ENCODE data around the gene CAPNS2. TPM values are rescaled to one million over a fixed set of nuclear protein-coding genes. Genes with fewer than 3 reads are reported as not detected.

The CAPNS2 gene
- not detected in 2 replicates for total RNA-seq (2014; rRNA removed; shearing (Covaris generic); ENCODE audit: low replicate concordance)

- in situ Hi-C loops (cut with HindIII; ENCODE audit: low pct_unique_long_range_greater_than_20kb, low sequenced_read_pairs) = no loop called here
- no peak for DNase-seq (ENCODE audit: low read depth)
Measured at GRCh38 chr16:55566432-55567175, at the start of gene CAPNS2. CAPNS2 (plus strand) TSS chr16:55566684; CDS start chr16:55566757, 73 bp downstream.

DNA sequence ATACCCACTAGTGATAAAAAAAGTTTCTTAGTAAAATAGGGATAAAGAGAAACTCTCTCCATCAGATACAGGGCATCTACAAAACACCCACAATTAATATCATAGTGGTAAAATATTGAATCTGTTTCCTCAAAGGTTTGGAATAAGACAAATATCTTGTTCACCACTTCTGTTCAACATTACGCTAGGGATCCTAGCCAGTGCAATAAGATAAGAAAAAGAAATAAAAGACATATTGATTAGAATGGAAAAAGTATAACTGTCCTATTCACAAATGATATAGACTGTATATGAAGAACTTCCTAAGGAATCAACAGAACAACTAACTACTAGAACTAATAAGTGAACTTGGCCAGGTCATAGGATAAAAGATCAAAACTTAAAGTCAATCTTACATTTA is 44.7 kb upstream of the CAPNS2 start:
- no peak for DNase-seq (ENCODE audit: low read depth)
- in situ Hi-C loops (cut with HindIII; ENCODE audit: low pct_unique_long_range_greater_than_20kb, low sequenced_read_pairs) = no loop called here

DNA sequence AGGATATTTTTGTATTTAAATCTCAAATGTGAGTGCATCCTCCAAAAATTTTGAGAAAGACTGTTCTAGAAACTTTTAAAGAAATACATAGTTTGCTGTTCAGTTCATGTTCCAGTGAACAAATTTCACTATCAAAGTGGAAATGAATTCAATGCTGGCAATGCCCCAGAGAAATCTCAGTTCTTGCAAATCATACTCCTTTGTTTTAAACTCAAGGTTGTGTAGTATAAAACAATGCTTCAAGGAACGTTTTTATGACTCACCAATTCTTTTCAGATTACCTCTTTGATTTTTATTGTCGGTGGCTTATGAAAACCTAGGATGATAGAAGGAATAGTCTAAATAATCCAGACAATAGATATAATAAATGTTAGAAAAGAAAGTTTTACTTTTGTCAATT is 40.0 kb upstream of the CAPNS2 start:
- no peak for DNase-seq (ENCODE audit: low read depth)
- in situ Hi-C loops (cut with HindIII; ENCODE audit: low pct_unique_long_range_greater_than_20kb, low sequenced_read_pairs) = no loop called here

DNA sequence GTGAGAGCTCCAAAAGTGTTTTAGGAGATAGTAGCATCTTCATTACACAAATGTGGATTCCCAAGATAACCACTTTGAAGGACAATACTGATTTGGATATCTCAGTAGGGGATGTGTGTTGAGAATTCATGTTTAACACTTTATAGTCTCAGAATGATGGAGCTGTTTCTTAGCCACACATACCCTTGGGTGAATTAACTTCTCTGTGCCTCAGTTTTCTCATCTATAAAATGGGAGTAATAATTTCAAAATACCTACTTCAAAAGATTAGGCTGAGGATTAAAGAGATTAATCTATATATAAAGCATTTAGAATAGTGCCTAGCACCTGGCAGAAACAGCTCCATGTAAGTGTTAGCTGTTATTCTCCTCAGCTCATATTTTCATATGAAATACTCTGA is 38.6 kb upstream of the CAPNS2 start:
- in situ Hi-C loops (cut with HindIII; ENCODE audit: low pct_unique_long_range_greater_than_20kb, low sequenced_read_pairs) = no loop called here

DNA sequence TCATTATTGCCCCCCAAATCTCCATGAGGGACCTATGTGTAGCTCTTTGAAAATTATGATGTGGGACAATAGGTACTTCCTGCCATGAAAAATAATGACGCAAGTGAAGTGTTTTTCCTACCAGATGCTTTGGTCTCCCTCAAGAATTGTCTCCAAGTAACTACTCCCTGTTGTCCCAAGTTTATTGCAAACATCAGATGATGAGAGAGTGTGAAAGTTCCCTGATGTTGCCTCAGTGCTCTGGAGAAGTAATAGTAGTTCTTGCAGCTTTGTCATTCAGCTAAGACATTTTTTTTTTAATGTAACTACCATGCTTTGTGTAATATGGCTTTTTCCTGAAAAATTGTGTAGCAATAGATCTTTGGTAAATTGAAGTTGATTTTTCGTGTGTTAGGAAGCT is 37.5 kb upstream of the CAPNS2 start:
- in situ Hi-C loops (cut with HindIII; ENCODE audit: low pct_unique_long_range_greater_than_20kb, low sequenced_read_pairs) = no loop called here
- no peak for DNase-seq (ENCODE audit: low read depth)

More for the DNA sequence above, 38.6 kb upstream of the CAPNS2 start:
- no peak for DNase-seq (ENCODE audit: low read depth)

DNA sequence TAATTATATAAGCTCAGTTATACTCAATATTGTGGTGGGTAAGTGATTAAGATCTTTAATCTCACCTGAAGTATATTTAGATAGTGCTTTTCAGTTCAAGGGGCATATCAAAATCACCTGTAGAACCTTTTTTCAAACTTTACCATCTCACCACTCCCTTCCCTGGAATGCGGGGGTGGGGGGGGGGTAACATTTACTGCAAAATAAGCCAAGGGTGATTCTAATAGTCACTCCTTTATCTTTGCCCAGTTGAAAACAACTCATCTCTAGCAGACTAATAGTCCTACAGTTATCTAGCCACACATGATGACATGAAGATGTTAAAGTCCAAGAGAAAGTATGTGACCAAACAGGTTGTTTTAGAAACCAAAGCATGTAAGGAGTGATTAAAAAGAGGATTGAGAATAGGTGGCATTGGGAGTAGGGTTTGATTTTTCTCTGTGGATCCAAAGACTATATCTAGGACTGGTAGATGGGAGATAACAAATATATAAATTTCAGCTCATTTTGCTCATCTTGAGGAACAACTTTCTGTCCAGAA is 36.1 kb upstream of the CAPNS2 start:
- in situ Hi-C loops (cut with HindIII; ENCODE audit: low pct_unique_long_range_greater_than_20kb, low sequenced_read_pairs) = no loop called here
- no peak for DNase-seq (ENCODE audit: low read depth)

- in situ Hi-C loops (cut with HindIII; ENCODE audit: low pct_unique_long_range_greater_than_20kb, low sequenced_read_pairs) = no loop called here
- no peak for DNase-seq (ENCODE audit: low read depth)
Measured at GRCh38 chr16:55532227-55532626, 34.3 kb upstream of the CAPNS2 start.

- no peak for DNase-seq (ENCODE audit: low read depth)
- in situ Hi-C loops (cut with HindIII; ENCODE audit: low pct_unique_long_range_greater_than_20kb, low sequenced_read_pairs) = no loop called here
Measured at GRCh38 chr16:55534756-55535155, 31.7 kb upstream of the CAPNS2 start.

- in situ Hi-C loops (cut with HindIII; ENCODE audit: low pct_unique_long_range_greater_than_20kb, low sequenced_read_pairs) = no loop called here
- DNase-seq (ENCODE audit: low read depth) = no peak
Measured at GRCh38 chr16:55539049-55539448, 27.4 kb upstream of the CAPNS2 start.

DNA sequence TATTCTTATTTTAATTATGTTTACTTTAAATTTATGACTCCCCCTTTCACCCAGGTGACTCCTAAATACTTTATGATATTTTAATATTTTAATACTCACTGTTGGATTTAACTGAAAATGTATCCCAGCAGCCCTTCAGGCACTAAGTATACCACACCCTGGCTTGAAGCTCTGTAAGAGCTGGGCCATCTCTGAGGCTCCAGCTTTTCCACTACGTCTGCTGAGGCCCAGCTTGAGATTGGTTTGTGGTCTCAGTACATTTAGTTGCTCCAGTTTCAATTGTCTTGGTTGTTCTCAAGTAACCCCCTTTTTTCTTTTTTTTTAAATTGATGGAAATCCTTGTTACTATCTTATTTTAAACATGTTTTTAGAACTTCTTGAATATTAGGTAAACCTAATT is 27.0 kb upstream of the CAPNS2 start:
- DNase-seq (ENCODE audit: low read depth) = no peak
- in situ Hi-C loops (cut with HindIII; ENCODE audit: low pct_unique_long_range_greater_than_20kb, low sequenced_read_pairs) = no loop called here

DNA sequence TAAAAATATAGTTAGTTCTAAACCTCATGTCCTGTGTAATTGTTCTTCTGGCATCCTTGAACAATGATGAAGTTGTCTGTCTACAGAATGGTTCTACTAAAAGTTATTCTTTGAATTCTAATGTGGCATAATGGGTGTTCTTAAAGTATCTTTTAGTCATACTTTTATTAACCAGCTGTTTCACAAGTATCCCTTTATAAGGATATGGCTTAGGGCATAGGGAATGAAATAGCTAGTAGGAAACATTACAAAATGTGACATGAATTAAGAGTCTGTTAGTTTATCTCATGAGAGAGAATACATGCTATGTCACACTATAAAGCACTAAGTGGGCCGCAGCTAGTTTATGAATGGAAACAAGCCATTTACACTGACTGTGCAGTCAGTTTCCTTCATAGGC is 26.3 kb upstream of the CAPNS2 start:
- in situ Hi-C loops (cut with HindIII; ENCODE audit: low pct_unique_long_range_greater_than_20kb, low sequenced_read_pairs) = no loop called here
- DNase-seq (ENCODE audit: low read depth) = no peak

DNA sequence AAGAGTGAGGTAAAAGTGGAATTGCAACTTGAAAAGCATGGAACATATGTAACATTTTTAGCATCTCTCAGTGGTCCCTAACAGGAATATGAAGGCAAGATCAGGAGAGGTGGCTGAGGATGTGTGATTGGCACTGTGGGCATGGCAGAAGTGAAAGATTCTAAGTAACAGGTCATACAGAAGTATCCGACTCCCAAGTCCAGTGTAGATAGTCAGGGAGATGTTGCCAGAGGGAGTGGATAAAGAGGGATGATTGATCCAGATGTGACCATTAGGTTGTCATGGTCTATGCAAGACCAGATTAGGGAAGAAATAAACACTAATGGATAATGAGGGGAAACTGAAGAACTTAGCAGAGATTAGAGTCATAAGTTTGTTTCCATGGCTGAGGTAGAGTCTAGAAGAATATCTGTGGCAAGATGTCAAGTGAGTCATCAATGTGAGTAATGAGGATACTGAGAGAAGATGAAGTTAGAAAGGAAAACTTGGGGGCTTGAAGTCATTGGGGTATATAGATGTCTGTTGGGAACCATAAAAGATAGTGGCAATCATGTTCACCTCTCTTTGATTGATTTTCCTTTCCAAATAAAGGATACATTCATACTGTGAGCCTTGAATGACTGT is 23.9 kb upstream of the CAPNS2 start:
- in situ Hi-C loops (cut with HindIII; ENCODE audit: low pct_unique_long_range_greater_than_20kb, low sequenced_read_pairs) = no loop called here
- DNase-seq (ENCODE audit: low read depth) = peak; percentile 15

DNA sequence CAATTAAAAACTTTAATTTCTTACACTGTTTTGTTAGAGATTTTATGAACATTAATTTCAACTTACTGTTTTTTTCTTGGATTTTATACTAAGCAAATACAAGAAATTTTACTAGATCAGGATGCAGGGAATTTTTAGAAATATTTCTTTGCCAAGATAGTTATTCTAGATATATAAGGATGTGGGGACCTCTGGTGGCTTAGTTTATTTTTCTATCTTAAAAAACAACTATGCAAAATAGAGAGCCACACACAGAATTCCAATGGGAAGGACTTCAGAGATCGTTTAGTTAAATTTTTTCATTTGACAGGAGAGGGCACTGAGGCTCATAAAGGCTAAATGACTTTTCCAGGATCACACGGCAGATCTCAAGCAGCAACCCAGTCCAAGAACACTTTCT is 23.0 kb upstream of the CAPNS2 start:
- in situ Hi-C loops (cut with HindIII; ENCODE audit: low pct_unique_long_range_greater_than_20kb, low sequenced_read_pairs) = no loop called here
- DNase-seq (ENCODE audit: low read depth) = peak; percentile 32

DNA sequence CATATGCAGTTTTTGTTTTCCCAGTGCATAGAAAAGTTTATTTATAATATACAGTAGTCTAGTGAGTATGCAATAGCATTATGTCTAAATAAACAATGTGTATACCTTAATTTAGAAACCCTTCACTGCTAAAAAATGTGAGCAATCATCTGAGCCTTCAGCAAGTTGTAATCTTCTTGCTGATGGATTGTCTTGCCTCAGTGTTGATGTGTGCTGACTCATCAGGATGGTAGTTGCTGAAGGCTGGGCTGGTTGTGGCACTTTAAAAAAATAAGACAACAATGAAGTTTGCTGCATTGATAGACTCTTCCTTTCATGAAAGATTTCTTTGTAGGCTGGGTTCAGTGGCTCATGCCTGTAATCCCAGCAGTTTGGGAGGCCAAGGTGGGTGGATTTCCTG is 13.9 kb upstream of the CAPNS2 start:
- in situ Hi-C loops (cut with HindIII; ENCODE audit: low pct_unique_long_range_greater_than_20kb, low sequenced_read_pairs) = no loop called here
- no peak for DNase-seq (ENCODE audit: low read depth)

DNA sequence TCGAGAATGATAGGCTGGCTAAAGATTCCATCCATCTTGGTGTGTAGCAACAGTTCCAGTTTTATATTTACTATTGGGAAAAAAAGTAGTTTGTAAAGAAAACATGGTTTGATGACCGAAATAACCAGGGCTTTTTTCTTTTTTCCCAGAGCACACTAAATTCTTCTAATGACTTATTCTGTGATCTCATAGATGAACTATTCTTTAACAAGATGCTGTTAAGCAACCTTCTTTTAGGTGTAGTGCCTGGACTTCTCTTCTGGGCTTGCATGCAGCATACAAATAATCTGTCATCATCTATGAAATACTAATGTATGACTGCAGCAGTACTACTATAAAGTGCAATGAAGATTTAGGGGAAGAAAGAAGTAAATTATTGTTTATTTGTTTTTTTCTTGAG is 11.0 kb upstream of the CAPNS2 start:
- in situ Hi-C loops (cut with HindIII; ENCODE audit: low pct_unique_long_range_greater_than_20kb, low sequenced_read_pairs) = no loop called here
- no peak for DNase-seq (ENCODE audit: low read depth)

GRCh38 chr16:55557186-55557585 is 9.3 kb upstream of the CAPNS2 start:
- DNase-seq (ENCODE audit: low read depth) = no peak
- in situ Hi-C loops (cut with HindIII; ENCODE audit: low pct_unique_long_range_greater_than_20kb, low sequenced_read_pairs) = no loop called here

GRCh38 chr16:55559233-55559632 is 7.3 kb upstream of the CAPNS2 start:
- in situ Hi-C loops (cut with HindIII; ENCODE audit: low pct_unique_long_range_greater_than_20kb, low sequenced_read_pairs) = no loop called here
- no peak for DNase-seq (ENCODE audit: low read depth)

DNA sequence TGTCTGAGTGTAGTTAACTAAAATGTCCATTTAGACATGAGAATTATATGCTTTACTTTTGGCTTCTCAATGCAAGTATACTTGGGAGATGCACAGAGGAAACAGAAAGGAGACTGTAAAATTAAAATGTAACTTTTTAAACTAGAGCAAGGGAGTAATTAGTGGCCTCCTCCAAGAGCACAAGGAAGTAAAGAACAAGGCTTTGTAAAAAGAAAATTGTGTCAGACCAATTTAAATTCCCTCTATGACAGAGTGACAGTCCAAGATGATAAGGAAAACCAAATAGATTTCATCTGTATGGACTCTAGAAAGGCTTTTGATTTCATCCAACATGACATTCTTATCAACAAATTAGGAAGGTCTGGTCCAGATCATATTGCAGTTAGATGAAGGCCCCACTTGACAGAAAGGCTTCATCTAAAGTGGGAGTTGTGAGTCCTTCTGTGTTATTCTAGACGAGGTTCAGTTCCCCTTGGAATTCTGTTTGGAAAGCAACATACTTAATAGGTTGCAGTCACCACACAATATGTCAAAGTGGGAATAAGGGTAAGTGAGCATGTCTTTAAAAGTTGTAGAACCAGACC is 6.5 kb upstream of the CAPNS2 start:
- in situ Hi-C loops (cut with HindIII; ENCODE audit: low pct_unique_long_range_greater_than_20kb, low sequenced_read_pairs) = no loop called here
- no peak for DNase-seq (ENCODE audit: low read depth)

- no peak for DNase-seq (ENCODE audit: low read depth)
- in situ Hi-C loops (cut with HindIII; ENCODE audit: low pct_unique_long_range_greater_than_20kb, low sequenced_read_pairs) = no loop called here
Measured at GRCh38 chr16:55561319-55561848, 5.1 kb upstream of the CAPNS2 start.
